Colonic mucosa (tissue), 4 donors: ENCODE data around the gene NPEPPS. TPM values are rescaled to one million over a fixed set of nuclear protein-coding genes. Genes with fewer than 3 reads are reported as not detected.

Source experiments
- DNase-seq: peaks from one replicate; pipeline ENCODE4 v3.0.0-alpha.2; 2020
- H3K27ac ChIP-seq: fragments of 200-600 bp; one replicate; pipeline ENCODE4 v1.8.0; 2021
- H3K27me3 ChIP-seq: fragments of 200-600 bp; one replicate; pipeline ENCODE4 v1.8.0; 2021
- H3K36me3 ChIP-seq: fragments of 200-600 bp; one replicate; pipeline ENCODE4 v1.8.0; 2021
- H3K4me1 ChIP-seq: fragments of 200-600 bp; one replicate; pipeline ENCODE4 v1.8.0; 2021; ENCODE audit warnings: mild to moderate bottlenecking
- H3K4me3 ChIP-seq: fragments of 200-600 bp; one replicate; pipeline ENCODE4 v1.8.0; 2021
- H3K9ac ChIP-seq, 2 donors: one replicate each; pipeline ENCODE4 v1.7.0; 2013; ENCODE audit warnings: control low read depth in 2 of 2, low read depth in 2 of 2, low read length in 2 of 2
- H3K9me3 ChIP-seq: fragments of 200-600 bp; one replicate; pipeline ENCODE4 v1.8.0; 2021
- intact Hi-C: fragments of 100-400 bp; cut with DNase I; formaldehyde crosslinking; loops from one replicate; pipeline ENCODE4 v1.14.1; 2022
- total RNA-seq, 2 donors: library from RNA; stranded (reverse); fragmentation: NEBNext Ultra II Directional in 1 of 2; extraction: Animal tissue kit (Norgen Biotek cat#: 25700) in 1 of 2; gene quantifications; one replicate each; pipeline ENCODE4 v1.2.1, GENCODE V29; 2021
- TF ChIP-seq, protein P1 (sequence below): fragments of 200-600 bp; IDR thresholded peaks from one replicate; pipeline ENCODE4 v1.8.0; 2022; ENCODE audit warnings: antibody characterized with exemption, mild to moderate bottlenecking
- donor health status: healthy.
- donor health status: DM: no; HTN: no; CAD: no.
- donor health status: DM: no; HTN: no; CAD: no.

The NPEPPS gene
- total RNA-seq, 2 donors from 2014 or later: 122 to 177 TPM

- H3K27me3 ChIP-seq: no peaks in the 10 kb centered on the region
- TF ChIP-seq, protein P1, sequence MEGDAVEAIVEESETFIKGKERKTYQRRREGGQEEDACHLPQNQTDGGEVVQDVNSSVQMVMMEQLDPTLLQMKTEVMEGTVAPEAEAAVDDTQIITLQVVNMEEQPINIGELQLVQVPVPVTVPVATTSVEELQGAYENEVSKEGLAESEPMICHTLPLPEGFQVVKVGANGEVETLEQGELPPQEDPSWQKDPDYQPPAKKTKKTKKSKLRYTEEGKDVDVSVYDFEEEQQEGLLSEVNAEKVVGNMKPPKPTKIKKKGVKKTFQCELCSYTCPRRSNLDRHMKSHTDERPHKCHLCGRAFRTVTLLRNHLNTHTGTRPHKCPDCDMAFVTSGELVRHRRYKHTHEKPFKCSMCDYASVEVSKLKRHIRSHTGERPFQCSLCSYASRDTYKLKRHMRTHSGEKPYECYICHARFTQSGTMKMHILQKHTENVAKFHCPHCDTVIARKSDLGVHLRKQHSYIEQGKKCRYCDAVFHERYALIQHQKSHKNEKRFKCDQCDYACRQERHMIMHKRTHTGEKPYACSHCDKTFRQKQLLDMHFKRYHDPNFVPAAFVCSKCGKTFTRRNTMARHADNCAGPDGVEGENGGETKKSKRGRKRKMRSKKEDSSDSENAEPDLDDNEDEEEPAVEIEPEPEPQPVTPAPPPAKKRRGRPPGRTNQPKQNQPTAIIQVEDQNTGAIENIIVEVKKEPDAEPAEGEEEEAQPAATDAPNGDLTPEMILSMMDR: no peak
- intact Hi-C loops: no loop called here
- DNase-seq: no peak
- no peak overlapping the region for H3K4me3 ChIP-seq
- H3K9me3 ChIP-seq: no peaks in the 10 kb centered on the region
- no peaks in the 10 kb centered on the region for H3K36me3 ChIP-seq
- H3K27ac ChIP-seq: no peak overlapping the region
- no peaks in the 10 kb centered on the region for H3K4me1 ChIP-seq
- no peak overlapping the region for H3K9ac ChIP-seq
These were observed 99.7 kb downstream of the NPEPPS start for GRCh38 chr17:47630614-47631013.

- Histone ChIP-seq H3K27ac (no peak overlapping the region), H3K4me1 (no peaks in the 10 kb centered on the region), H3K4me3 (no peak overlapping the region), H3K9ac (no peak overlapping the region), H3K9me3 (no peaks in the 10 kb centered on the region), H3K27me3 (no peaks in the 10 kb centered on the region), H3K36me3 (no peaks in the 10 kb centered on the region)
- intact Hi-C loops: no loop called here
- TF ChIP-seq, protein P1: no peak
- DNase-seq: no peak
These were observed 102.1 kb downstream of the NPEPPS start for GRCh38 chr17:47632991-47633390.

- Histone ChIP-seq H3K9ac (no peak overlapping the region), H3K4me1 (no peaks in the 10 kb centered on the region)
- intact Hi-C loops: no loop called here
These were observed 103.1 kb downstream of the NPEPPS start for GRCh38 chr17:47633996-47634395.

GRCh38 chr17:47634870-47635269, 104.0 kb downstream of the NPEPPS start:
- DNase-seq: no peak
- TF ChIP-seq, protein P1: no peak
- Histone ChIP-seq H3K9me3 (no peaks in the 10 kb centered on the region), H3K36me3 (no peaks in the 10 kb centered on the region), H3K27me3 (no peaks in the 10 kb centered on the region), H3K27ac (no peak overlapping the region), H3K4me3 (no peak overlapping the region), H3K9ac (no peak overlapping the region), H3K4me1 (no peaks in the 10 kb centered on the region)
- intact Hi-C loops: no loop called here

More at GRCh38 chr17:47633996-47634395, 103.1 kb downstream of the NPEPPS start:
- TF ChIP-seq, protein P1: no peak
- DNase-seq: no peak
- Histone ChIP-seq H3K36me3 (no peaks in the 10 kb centered on the region), H3K27me3 (no peaks in the 10 kb centered on the region), H3K9me3 (no peaks in the 10 kb centered on the region), H3K4me3 (no peak overlapping the region), H3K27ac (no peak overlapping the region)

- TF ChIP-seq, protein P1: no peak
- intact Hi-C loops: no loop called here
- Histone ChIP-seq H3K27ac (no peak overlapping the region), H3K27me3 (no peaks in the 10 kb centered on the region), H3K4me1 (no peaks in the 10 kb centered on the region), H3K36me3 (no peaks in the 10 kb centered on the region), H3K4me3 (no peak overlapping the region), H3K9ac (no peak overlapping the region), H3K9me3 (no peaks in the 10 kb centered on the region)
- no peak for DNase-seq
These were observed 104.8 kb downstream of the NPEPPS start for GRCh38 chr17:47635734-47636133.
